H7 (cell line): ENCODE results near the gene CXorf65. TPM values are rescaled to one million over a fixed set of nuclear protein-coding genes. Genes with fewer than 3 reads are reported as not detected.
A peak's percentile ranks its signal among the peaks of the same experiment; 100 is the strongest.

Experiments used
- DNase-seq: peaks from one replicate; pipeline ENCODE4 v3.0.0; 2012
- H3K27me3 ChIP-seq: 2 replicates; pipeline ENCODE4 v1.6.0; 2011; ENCODE audit warnings: mild to moderate bottlenecking, low read length; ENCODE audit not compliant: control insufficient read depth, insufficient read depth
- H3K36me3 ChIP-seq: replicated peaks from 2 replicates; pipeline ENCODE4 v1.5.1; 2011; ENCODE audit warnings: low read length; ENCODE audit not compliant: control insufficient read depth, insufficient read depth
- H3K4me3 ChIP-seq: 2 replicates; pipeline ENCODE4 v1.5.1; 2011; ENCODE audit warnings: low read depth, mild to moderate bottlenecking, control low read depth, low read length, moderate library complexity; ENCODE audit not compliant: insufficient read depth
- total RNA-seq: library from RNA; depleted of rRNA; stranded (reverse); fragments of >200 nt; shearing (Covaris generic); gene quantifications from 2 replicates; pipeline ENCODE4 v1.2.3, GENCODE V29; 2014; rRNA removed

The CXorf65 gene
- total RNA-seq, 1 experiment from 2014 or later: 3.8 TPM

- H3K36me3 ChIP-seq: no peaks in the 10 kb centered on the region
- no peak for DNase-seq
- H3K27me3 ChIP-seq: no peaks in the 10 kb centered on the region
- H3K4me3 ChIP-seq: peak overlapping the region; percentile 65
Observed at GRCh38 chrX:71067089-71067488, 39.5 kb downstream of the CXorf65 start.

GRCh38 chrX:71060127-71060526 is 46.4 kb downstream of the CXorf65 start:
- DNase-seq: no peak
- H3K27me3 ChIP-seq: no peaks in the 10 kb centered on the region
- peaks cover 8% of the 10 kb centered on the region for H3K36me3 ChIP-seq
- H3K4me3 ChIP-seq: no peak overlapping the region

GRCh38 chrX:71057848-71058530 is 48.6 kb downstream of the CXorf65 start:
- Histone ChIP-seq H3K27me3 (no peaks in the 10 kb centered on the region), H3K36me3 (peaks cover 8% of the 10 kb centered on the region), H3K4me3 (no peak overlapping the region)
- DNase-seq: no peak

- DNase-seq: no peak
- peaks cover 8% of the 10 kb centered on the region for H3K36me3 ChIP-seq
- H3K4me3 ChIP-seq: no peak overlapping the region
- no peaks in the 10 kb centered on the region for H3K27me3 ChIP-seq
Observed at GRCh38 chrX:71056867-71057266, 49.7 kb downstream of the CXorf65 start.

Other genes starting within 250 kb of the CXorf65 start
- 0.03 and 0.37 TPM in 2 replicates for gene TEX11, start 198.0 kb downstream of the CXorf65 start, total RNA-seq
- gene SLC7A3, start 175.6 kb downstream of the CXorf65 start, total RNA-seq: 51.6 and 71.6 TPM in 2 replicates
- gene SNX12, start 38.4 kb downstream of the CXorf65 start, total RNA-seq: 66.3 and 85.8 TPM in 2 replicates
- gene FOXO4, start 10.9 kb downstream of the CXorf65 start, total RNA-seq: 15.4 and 18.6 TPM in 2 replicates
- not detected in 2 replicates for gene IL2RG, start 4.8 kb upstream of the CXorf65 start, total RNA-seq
- 19.0 and 24.1 TPM in 2 replicates for gene MED12, start 11.9 kb upstream of the CXorf65 start, total RNA-seq
- 2.9 and 4.6 TPM in 2 replicates for gene NLGN3, start 38.1 kb upstream of the CXorf65 start, total RNA-seq
- gene GJB1, start 116.5 kb upstream of the CXorf65 start, total RNA-seq: 0.10 TPM in 1 of 2 replicates, not detected in the other
- 46.4 and 48.9 TPM in 2 replicates for gene ZMYM3, start 147.4 kb upstream of the CXorf65 start, total RNA-seq
- gene NONO, start 176.9 kb upstream of the CXorf65 start, total RNA-seq: 645 and 665 TPM in 2 replicates
- gene ITGB1BP2, start 195.0 kb upstream of the CXorf65 start, total RNA-seq: 0.66 and 4.2 TPM in 2 replicates